ENCODE results near the gene RD3L. TPM values are rescaled to one million over a fixed set of nuclear protein-coding genes. Genes with fewer than 3 reads are reported as not detected.

The RD3L gene
- total RNA-seq, 4 donors from 2014 or later, result not detected

DNA sequence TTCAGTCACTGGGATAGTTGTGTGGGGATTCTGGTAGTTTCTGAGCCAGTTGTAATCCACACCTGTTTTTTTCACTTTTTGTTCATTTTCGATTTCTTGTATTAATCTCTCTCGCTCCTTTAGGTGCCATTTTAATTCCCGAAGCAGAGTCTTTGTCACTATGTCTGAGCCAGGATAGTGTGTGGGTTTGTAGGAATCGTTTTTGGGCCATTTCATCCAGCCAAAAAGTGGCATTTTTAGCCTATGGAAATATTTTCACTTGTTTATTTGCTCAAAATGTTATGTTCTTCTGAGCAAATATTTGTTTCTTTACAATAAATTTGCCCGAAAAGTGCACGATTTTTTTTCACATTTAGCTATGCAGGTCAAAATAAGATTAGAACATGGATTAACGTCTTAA is 867 bp downstream of the RD3L start:
- TF ChIP-seq, protein P1, sequence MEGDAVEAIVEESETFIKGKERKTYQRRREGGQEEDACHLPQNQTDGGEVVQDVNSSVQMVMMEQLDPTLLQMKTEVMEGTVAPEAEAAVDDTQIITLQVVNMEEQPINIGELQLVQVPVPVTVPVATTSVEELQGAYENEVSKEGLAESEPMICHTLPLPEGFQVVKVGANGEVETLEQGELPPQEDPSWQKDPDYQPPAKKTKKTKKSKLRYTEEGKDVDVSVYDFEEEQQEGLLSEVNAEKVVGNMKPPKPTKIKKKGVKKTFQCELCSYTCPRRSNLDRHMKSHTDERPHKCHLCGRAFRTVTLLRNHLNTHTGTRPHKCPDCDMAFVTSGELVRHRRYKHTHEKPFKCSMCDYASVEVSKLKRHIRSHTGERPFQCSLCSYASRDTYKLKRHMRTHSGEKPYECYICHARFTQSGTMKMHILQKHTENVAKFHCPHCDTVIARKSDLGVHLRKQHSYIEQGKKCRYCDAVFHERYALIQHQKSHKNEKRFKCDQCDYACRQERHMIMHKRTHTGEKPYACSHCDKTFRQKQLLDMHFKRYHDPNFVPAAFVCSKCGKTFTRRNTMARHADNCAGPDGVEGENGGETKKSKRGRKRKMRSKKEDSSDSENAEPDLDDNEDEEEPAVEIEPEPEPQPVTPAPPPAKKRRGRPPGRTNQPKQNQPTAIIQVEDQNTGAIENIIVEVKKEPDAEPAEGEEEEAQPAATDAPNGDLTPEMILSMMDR (IDR thresholded peaks at IDR 0.05; ENCODE audit: low read depth), result no peak

DNA sequence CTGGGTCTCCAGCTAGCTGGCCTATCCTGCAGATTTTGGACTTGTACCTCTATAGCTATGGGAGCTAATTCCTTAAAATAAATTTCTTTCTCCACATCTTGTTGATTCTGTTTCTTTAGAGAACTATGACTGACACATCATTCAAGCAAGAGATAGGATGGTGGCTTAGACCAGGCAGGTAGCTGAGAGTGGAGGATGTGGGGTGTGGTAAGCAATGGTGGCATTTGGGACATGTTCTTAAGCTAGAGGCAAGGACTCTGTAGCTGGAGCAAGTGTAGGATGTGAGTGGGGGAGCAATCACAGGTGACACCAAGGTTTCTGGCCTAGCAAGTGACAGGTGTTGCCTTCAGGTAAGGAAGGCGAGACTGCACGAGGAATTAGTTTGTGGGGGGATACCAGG is 7.2 kb downstream of the RD3L start:
- TF ChIP-seq, protein P1 (IDR thresholded peaks at IDR 0.05; ENCODE audit: low read depth), result no peak

DNA sequence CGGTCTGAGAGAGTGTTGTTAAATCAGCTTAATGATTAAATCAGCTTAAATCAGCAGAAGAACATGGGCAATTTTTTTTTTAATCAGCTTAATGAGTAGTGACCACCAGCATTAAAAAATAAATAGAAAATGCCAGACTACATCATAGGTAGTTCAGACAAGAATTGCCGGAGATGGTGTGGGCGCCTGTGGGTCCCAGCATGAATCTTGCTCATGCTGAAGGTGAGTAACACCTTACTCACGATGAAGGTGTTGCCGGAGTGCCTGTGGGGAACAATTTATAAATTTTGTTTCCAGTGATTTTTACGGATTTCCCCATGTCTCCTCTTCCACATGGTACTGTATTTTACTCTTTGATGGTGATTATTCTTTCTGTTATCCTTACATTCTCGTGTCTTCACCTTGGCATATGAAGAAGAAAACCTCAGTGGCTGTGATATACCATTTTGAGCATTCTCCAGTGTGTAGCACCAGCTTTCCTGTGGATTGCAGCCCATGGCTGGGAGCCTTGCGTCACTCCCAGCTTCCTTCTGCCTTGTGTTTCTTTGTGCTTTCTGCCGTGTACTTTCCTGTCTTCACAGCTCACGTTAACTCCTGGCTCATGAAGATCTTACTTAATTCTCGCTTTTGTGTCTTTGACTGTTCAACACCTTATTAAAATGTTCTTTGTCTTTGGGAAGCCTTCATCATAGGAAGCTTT is 9.4 kb downstream of the RD3L start:
- TF ChIP-seq, protein P1 (IDR thresholded peaks at IDR 0.05; ENCODE audit: low read depth), result no peak

DNA sequence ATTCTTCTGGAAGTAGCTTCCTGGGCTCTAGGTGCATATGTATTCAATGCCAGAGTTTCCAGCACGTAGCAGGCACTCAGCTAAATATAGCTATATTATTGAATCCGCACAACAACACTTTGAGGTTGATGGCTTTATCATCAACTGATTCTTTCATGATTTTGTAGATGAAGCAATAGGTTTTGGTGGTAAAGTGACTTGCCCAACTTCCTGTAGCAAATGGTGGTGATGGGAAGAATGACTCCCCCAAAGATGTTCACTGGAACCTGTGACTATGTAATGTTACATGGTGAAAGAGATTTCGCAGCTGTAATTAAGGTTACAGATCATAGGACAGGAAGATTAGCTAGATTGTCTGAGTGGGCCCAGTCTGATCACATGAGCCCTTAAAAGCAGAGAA is 10.9 kb downstream of the RD3L start:
- TF ChIP-seq, protein P1 (IDR thresholded peaks at IDR 0.05; ENCODE audit: low read depth), result no peak

DNA sequence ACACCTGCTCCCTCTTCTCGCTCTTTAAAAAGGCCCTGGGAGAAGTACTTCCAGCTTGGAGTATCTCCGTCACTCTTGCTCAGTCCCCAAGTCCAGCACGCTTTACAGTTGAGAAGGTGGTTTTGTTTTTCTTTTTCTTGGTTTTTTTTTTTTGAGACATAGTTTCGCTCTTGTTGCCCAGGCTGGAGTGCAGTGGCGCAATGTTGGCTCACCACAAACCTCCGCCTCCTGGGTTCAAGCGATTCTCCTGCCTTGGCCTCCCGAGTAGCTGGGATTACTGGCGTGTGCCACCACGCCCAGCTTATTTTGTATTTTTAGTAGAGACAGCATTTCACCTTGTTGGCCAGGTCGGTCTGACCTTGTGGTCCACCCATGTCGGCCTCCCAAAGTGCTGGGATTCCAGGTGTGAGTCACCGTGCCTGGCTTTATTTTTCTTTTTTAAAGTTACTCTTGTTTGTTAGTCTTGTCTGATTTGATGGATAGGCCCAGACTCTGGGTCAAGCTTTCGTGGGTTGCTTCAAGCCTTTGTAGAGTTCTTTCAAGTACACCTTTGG is 12.2 kb downstream of the RD3L start:
- TF ChIP-seq, protein P1 (IDR thresholded peaks at IDR 0.05; ENCODE audit: low read depth), result no peak

DNA sequence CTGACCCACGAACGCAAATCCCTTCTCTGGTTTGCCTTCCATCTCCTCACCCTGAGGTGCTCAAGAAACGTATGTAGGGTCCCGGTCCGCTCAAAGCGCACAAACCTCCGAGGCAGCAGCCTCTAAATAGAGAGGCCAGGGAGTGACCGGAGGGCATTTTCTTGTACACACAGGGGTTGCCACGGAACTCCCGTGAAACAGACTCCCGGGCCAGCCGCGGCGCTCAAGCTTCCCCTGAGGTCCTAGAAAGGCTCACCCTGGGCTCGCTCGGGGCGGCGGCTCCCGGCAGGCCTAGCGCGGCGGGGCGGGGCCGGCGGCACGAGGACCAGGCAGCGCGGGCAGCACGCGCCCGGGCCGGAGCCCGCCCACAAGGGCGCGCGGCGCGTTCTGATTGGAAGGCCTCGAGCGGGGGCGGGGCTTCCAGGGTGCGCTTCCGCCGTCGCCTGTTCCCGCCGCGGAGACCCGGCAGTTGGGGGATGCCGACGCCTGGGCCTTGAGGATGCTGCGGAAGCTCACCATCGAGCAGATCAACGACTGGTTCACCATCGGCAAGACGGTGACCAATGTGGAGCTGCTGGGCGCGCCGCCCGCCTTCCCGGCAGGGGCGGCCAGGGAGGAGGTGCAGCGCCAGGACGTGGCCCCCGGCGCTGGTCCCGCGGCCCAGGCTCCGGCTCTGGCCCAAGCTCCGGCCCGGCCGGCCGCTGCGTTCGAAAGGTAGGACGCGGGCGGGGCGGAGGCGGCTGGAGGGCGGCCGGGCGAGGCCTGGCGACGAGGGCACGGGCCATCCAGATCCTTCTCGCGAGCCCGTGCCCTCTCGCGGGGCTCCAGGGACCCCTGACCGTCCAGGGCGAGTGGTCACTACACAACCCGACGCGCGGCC is 14.1 kb downstream of the RD3L start, which contains the start of gene TDRD9:
TDRD9 (plus strand) TSS at position 446 of the 880 bp plus-strand sequence; CDS start at position 500, 54 bp downstream.
- TF ChIP-seq, protein P1 (IDR thresholded peaks at IDR 0.05; ENCODE audit: low read depth), result no peak

DNA sequence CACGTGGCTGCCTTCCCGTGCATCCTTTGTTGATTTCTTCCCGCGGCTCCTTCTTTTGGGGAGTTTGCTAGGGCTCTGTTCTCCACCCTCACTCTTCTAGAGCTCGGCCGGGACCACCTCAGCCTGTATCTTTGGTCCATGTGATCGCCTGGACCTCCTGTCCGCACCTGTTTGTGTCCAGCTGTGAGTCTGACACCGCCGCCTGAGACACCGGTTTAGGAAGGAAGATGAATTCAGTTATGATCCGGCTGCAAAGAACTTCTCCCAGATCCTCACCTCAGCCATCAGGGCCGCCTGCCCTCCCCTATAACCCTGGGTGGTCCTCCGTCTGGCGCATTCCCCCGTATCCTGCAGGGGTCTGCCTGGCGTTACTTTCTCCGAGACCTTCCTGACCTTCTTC is 14.8 kb downstream of the RD3L start:
- TF ChIP-seq, protein P1 (IDR thresholded peaks at IDR 0.05; ENCODE audit: low read depth), result no peak

All from subcutaneous adipose tissue (tissue), 4 donors.